Effector memory CD4-positive, alpha-beta T cell (primary cell): Measurements from ENCODE around the gene PCDHB6.
"Not testable (repeated sequence)": the region's sequence is repeated elsewhere in the genome, so short reads cannot be mapped to it uniquely, and the experiment has no call there.

ENCODE experiments used
- DNase-seq, 3 donors: peaks; one replicate each; pipeline ENCODE4 v3.0.0-alpha.2; 2020
- H3K27ac ChIP-seq: 2 replicates; pipeline ENCODE4 v1.7.0; 2013; ENCODE audit warnings: mild to moderate bottlenecking, low read length, moderate library complexity; ENCODE audit not compliant: insufficient read depth, poor library complexity, severe bottlenecking
- H3K27me3 ChIP-seq: replicated peaks from 2 replicates; pipeline ENCODE4 v1.7.0; 2013; ENCODE audit warnings: mild to moderate bottlenecking, low read length; ENCODE audit not compliant: insufficient read depth, control insufficient read depth, poor library complexity, severe bottlenecking
- H3K36me3 ChIP-seq: 2 replicates; pipeline ENCODE4 v1.7.0; 2013; ENCODE audit warnings: mild to moderate bottlenecking, low read length, moderate library complexity; ENCODE audit not compliant: control insufficient read depth, insufficient read depth
- H3K4me1 ChIP-seq: 2 replicates; pipeline ENCODE4 v1.7.0; 2013; ENCODE audit warnings: low read length, mild to moderate bottlenecking; ENCODE audit not compliant: control insufficient read depth, insufficient read depth, poor library complexity, severe bottlenecking
- H3K4me3 ChIP-seq: 2 replicates; pipeline ENCODE4 v1.7.0; 2013; ENCODE audit warnings: low read length, low read depth, mild to moderate bottlenecking; ENCODE audit not compliant: insufficient read depth, poor library complexity, severe bottlenecking
- H3K9me3 ChIP-seq: 2 replicates; pipeline ENCODE4 v1.7.0; 2013; ENCODE audit warnings: mild to moderate bottlenecking, low read length, moderate library complexity; ENCODE audit not compliant: control insufficient read depth

PCDHB6 gene

GRCh38 chr5:141201126-141201525, 51.3 kb downstream of the PCDHB6 start:
- not testable (repeated sequence) for H3K27me3 ChIP-seq, H3K4me3 ChIP-seq, H3K4me1 ChIP-seq, DNase-seq, H3K36me3 ChIP-seq, H3K27ac ChIP-seq, H3K9me3 ChIP-seq

- H3K9me3 ChIP-seq, DNase-seq, H3K4me1 ChIP-seq, H3K36me3 ChIP-seq, H3K27ac ChIP-seq, H3K4me3 ChIP-seq, H3K27me3 ChIP-seq: not testable (repeated sequence)
Observed at GRCh38 chr5:141201646-141202045, 51.8 kb downstream of the PCDHB6 start.
